HEK293 (cell line): Measurements from ENCODE around the gene CACNG4.

Source experiments
- CTCF ChIA-PET: fragments of 350-600 bp; formaldehyde crosslinking; extraction: SDS; loops from one replicate; lab custom pipeline; 2021; ENCODE audit warnings: antibody characterized with exemption; lab: Yijun Ruan, JAX
- POLR2A ChIA-PET: fragments of 300-600 bp; formaldehyde crosslinking; extraction: SDS; loops from one replicate; lab custom pipeline; 2020; ENCODE audit warnings: antibody characterized with exemption, inconsistent platforms; lab: Yijun Ruan, JAX
- H3K27ac ChIP-seq: fragments of 200-500 bp; sonication (Bioruptor generic); 2 replicates; pipeline ENCODE4 v1.5.1; 2014; ENCODE audit warnings: low read depth, low read length, control low read depth, inconsistent platforms; ENCODE audit errors: extremely low read depth
- H3K36me3 ChIP-seq, 2 experiments: fragments of 200-500 bp in 1 of 2; sonication (Bioruptor generic) in 1 of 2; 1 replicate in 1 of 2; 2 replicates in 1 of 2; pipeline ENCODE4 v1.5.1; 2014 to 2017; ENCODE audit warnings: inconsistent platforms in 2 of 2, low read length in 2 of 2; ENCODE audit not compliant: control insufficient read depth in 2 of 2, insufficient read depth in 1 of 2
- H3K4me1 ChIP-seq: fragments of 200-500 bp; sonication (Bioruptor generic); 2 replicates; pipeline ENCODE4 v1.5.1; 2014; ENCODE audit warnings: mild to moderate bottlenecking, low read length, inconsistent platforms; ENCODE audit not compliant: control insufficient read depth, insufficient read depth
- H3K4me3 ChIP-seq: 2 replicates; pipeline ENCODE4 v1.5.1; 2011; ENCODE audit warnings: low read depth, mild to moderate bottlenecking, control low read depth, low read length, moderate library complexity
- H3K9me3 ChIP-seq: fragments of 200-500 bp; sonication (Bioruptor generic); 2 replicates; pipeline ENCODE4 v1.5.1; 2014; ENCODE audit warnings: low read depth, low read length, inconsistent platforms; ENCODE audit not compliant: control insufficient read depth, insufficient read depth
- GLIS1 ChIP-seq: fragments of 450-650 bp; formaldehyde crosslinking; IDR thresholded peaks from 2 replicates; pipeline ENCODE4 v1.5.1; 2016; ENCODE audit warnings: missing biosample characterization, missing genetic modification characterization
- PRDM2 ChIP-seq: fragments of 450-650 bp; formaldehyde crosslinking; IDR thresholded peaks from 2 replicates; pipeline ENCODE4 v1.5.1; 2016; ENCODE audit warnings: missing biosample characterization, missing genetic modification characterization, borderline replicate concordance
- SALL2 ChIP-seq: fragments of 450-650 bp; formaldehyde crosslinking; IDR thresholded peaks from 2 replicates; pipeline ENCODE4 v1.5.0; 2017; ENCODE audit warnings: missing biosample characterization, mild to moderate bottlenecking, missing genetic modification characterization, borderline replicate concordance
- SP7 ChIP-seq: fragments of 450-650 bp; formaldehyde crosslinking; IDR thresholded peaks from 2 replicates; pipeline ENCODE4 v1.5.1; 2016; ENCODE audit warnings: missing biosample characterization, missing genetic modification characterization
- WT1 ChIP-seq: fragments of 450-650 bp; formaldehyde crosslinking; IDR thresholded peaks from 2 replicates; pipeline ENCODE4 v1.5.1; 2016; ENCODE audit warnings: missing biosample characterization, missing genetic modification characterization
- ZBTB1 ChIP-seq: fragments of 450-650 bp; formaldehyde crosslinking; IDR thresholded peaks from 2 replicates; pipeline ENCODE4 v1.5.1; 2016; ENCODE audit warnings: missing biosample characterization, missing genetic modification characterization
- ZBTB48 ChIP-seq: fragments of 450-650 bp; formaldehyde crosslinking; IDR thresholded peaks from 2 replicates; pipeline ENCODE4 v1.5.1; 2016; ENCODE audit warnings: missing biosample characterization, missing genetic modification characterization
- ZFP37 ChIP-seq: fragments of 450-650 bp; formaldehyde crosslinking; IDR thresholded peaks from 2 replicates; pipeline ENCODE4 v1.5.1; 2016; ENCODE audit warnings: missing biosample characterization, missing genetic modification characterization
- ZIC2 ChIP-seq: fragments of 450-650 bp; formaldehyde crosslinking; IDR thresholded peaks from 2 replicates; pipeline ENCODE4 v1.5.1; 2016; ENCODE audit warnings: missing biosample characterization, missing genetic modification characterization
- ZNF112 ChIP-seq: fragments of 450-650 bp; formaldehyde crosslinking; IDR thresholded peaks from 2 replicates; pipeline ENCODE4 v1.5.0; 2017; ENCODE audit warnings: missing biosample characterization, missing genetic modification characterization
- ZNF121 ChIP-seq: fragments of 450-650 bp; formaldehyde crosslinking; IDR thresholded peaks from 2 replicates; pipeline ENCODE4 v1.5.1; 2016; ENCODE audit warnings: missing biosample characterization, missing genetic modification characterization
- ZNF155 ChIP-seq: fragments of 450-650 bp; formaldehyde crosslinking; IDR thresholded peaks from 2 replicates; pipeline ENCODE4 v1.5.1; 2016; ENCODE audit warnings: missing biosample characterization, missing genetic modification characterization
- ZNF184 ChIP-seq: fragments of 450-650 bp; IDR thresholded peaks from 2 replicates; pipeline ENCODE4 v1.5.1; 2018; ENCODE audit warnings: missing biosample characterization, mild to moderate bottlenecking, missing genetic modification characterization
- ZNF211 ChIP-seq: fragments of 450-650 bp; formaldehyde crosslinking; IDR thresholded peaks from 2 replicates; pipeline ENCODE4 v1.5.1; 2016; ENCODE audit warnings: low read depth, missing biosample characterization, missing genetic modification characterization
- ZNF26 ChIP-seq: fragments of 450-650 bp; formaldehyde crosslinking; IDR thresholded peaks from 2 replicates; pipeline ENCODE4 v1.5.1; 2016; ENCODE audit warnings: missing biosample characterization, missing genetic modification characterization
- ZNF266 ChIP-seq: fragments of 450-650 bp; formaldehyde crosslinking; IDR thresholded peaks from 2 replicates; pipeline ENCODE4 v1.5.1; 2016; ENCODE audit warnings: missing biosample characterization, missing genetic modification characterization, low read depth
- ZNF324 ChIP-seq: fragments of 450-650 bp; formaldehyde crosslinking; IDR thresholded peaks from 2 replicates; pipeline ENCODE4 v1.5.1; 2016; ENCODE audit warnings: missing biosample characterization, missing genetic modification characterization
- ZNF362 ChIP-seq: fragments of 450-650 bp; formaldehyde crosslinking; IDR thresholded peaks from 2 replicates; pipeline ENCODE4 v1.5.1; 2016; ENCODE audit warnings: missing biosample characterization, missing genetic modification characterization
- ZNF366 ChIP-seq: fragments of 450-650 bp; formaldehyde crosslinking; conservative IDR thresholded peaks from 2 replicates; pipeline ENCODE4 v1.5.1; 2016; ENCODE audit warnings: missing biosample characterization, missing genetic modification characterization
- ZNF37A ChIP-seq: fragments of 450-650 bp; IDR thresholded peaks from 2 replicates; pipeline ENCODE4 v1.5.1; 2018; ENCODE audit warnings: missing biosample characterization, missing genetic modification characterization
- ZNF423 ChIP-seq: fragments of 450-650 bp; formaldehyde crosslinking; IDR thresholded peaks from 2 replicates; pipeline ENCODE4 v1.5.1; 2016; ENCODE audit warnings: missing biosample characterization, missing genetic modification characterization
- ZNF501 ChIP-seq: fragments of 450-650 bp; formaldehyde crosslinking; IDR thresholded peaks from 2 replicates; pipeline ENCODE4 v1.5.1; 2016; ENCODE audit warnings: missing biosample characterization, missing genetic modification characterization
- ZNF626 ChIP-seq: fragments of 450-650 bp; sonication (Bioruptor Pico); formaldehyde crosslinking; IDR thresholded peaks from 2 replicates; pipeline ENCODE4 v1.5.1; 2018; ENCODE audit warnings: missing biosample characterization, missing genetic modification characterization, inconsistent platforms
- ZNF660 ChIP-seq: fragments of 450-650 bp; IDR thresholded peaks from 2 replicates; pipeline ENCODE4 v1.5.1; 2018; ENCODE audit warnings: missing biosample characterization, mild to moderate bottlenecking, missing genetic modification characterization
- ZNF776 ChIP-seq: fragments of 450-650 bp; formaldehyde crosslinking; IDR thresholded peaks from 2 replicates; pipeline ENCODE4 v1.5.0; 2017; ENCODE audit warnings: missing biosample characterization, missing genetic modification characterization, borderline replicate concordance
- ZNF777 ChIP-seq: fragments of 450-650 bp; formaldehyde crosslinking; IDR thresholded peaks from 2 replicates; pipeline ENCODE4 v1.5.1; 2017; ENCODE audit warnings: missing biosample characterization, missing genetic modification characterization, borderline replicate concordance
- ZNF830 ChIP-seq: fragments of 450-650 bp; IDR thresholded peaks from 2 replicates; pipeline ENCODE4 v1.5.0; 2018; ENCODE audit warnings: missing biosample characterization, missing genetic modification characterization, low read depth, mild to moderate bottlenecking, moderate library complexity
- ZNF837 ChIP-seq: fragments of 450-650 bp; formaldehyde crosslinking; IDR thresholded peaks from 2 replicates; pipeline ENCODE4 v1.5.1; 2016; ENCODE audit warnings: missing biosample characterization, missing genetic modification characterization

CACNG4 gene

GRCh38 chr17:66968916-66969315 is 4.4 kb downstream of the CACNG4 start (continued):
- TF ChIP-seq SALL2 (tag by site-specific recombination) (no peak), ZNF155 (tag by site-specific recombination) (no peak), ZNF37A (tag by site-specific recombination) (no peak), ZNF423 (no peak), ZNF324 (tag by site-specific recombination) (no peak)

- Histone ChIP-seq H3K9me3 (no peaks in the 10 kb centered on the region), H3K4me3 (no peak overlapping the region), H3K4me1 (no peaks in the 10 kb centered on the region), H3K27ac (no peak overlapping the region), H3K36me3 (no peaks in the 10 kb centered on the region)
- TF ChIP-seq ZNF501 (tag by site-specific recombination) (no peak), ZNF660 (no peak), PRDM2 (no peak), ZBTB1 (tag by site-specific recombination) (no peak), ZNF26 (tag by site-specific recombination) (no peak), ZFP37 (tag by site-specific recombination) (no peak)
- CTCF ChIA-PET, result interaction anchor here (0.5 kb wide), 1 partner anchor 370 kb away, joined by 3 read pairs; no protein-coding TSS in a partner anchor
- POLR2A ChIA-PET, result no interaction called here
Measured at GRCh38 chr17:66970140-66970539, 5.6 kb downstream of the CACNG4 start.

GRCh38 chr17:66970797-66971196 is 6.3 kb downstream of the CACNG4 start:
- Histone ChIP-seq H3K9me3 (no peaks in the 10 kb centered on the region), H3K4me1 (no peaks in the 10 kb centered on the region), H3K27ac (no peak overlapping the region), H3K36me3 (no peaks in the 10 kb centered on the region), H3K4me3 (no peak overlapping the region)
- ChIA-PET POLR2A (no interaction called here), CTCF (interaction anchor here (0.5 kb wide), 1 partner anchor 369 kb away, joined by 3 read pairs; no protein-coding TSS in a partner anchor)
- TF ChIP-seq ZIC2 (tag by site-specific recombination), result no peak
- no peak for TF ChIP-seq ZNF777 (tag by site-specific recombination)
- TF ChIP-seq SP7 (tag by site-specific recombination), result no peak
- TF ChIP-seq ZNF776 (tag by site-specific recombination), result no peak
- no peak for TF ChIP-seq ZNF121 (tag by site-specific recombination)
- no peak for TF ChIP-seq ZNF112 (tag by site-specific recombination)
- no peak for TF ChIP-seq ZNF366 (tag by site-specific recombination)
- TF ChIP-seq GLIS1 (tag by site-specific recombination), result no peak
- no peak for TF ChIP-seq ZNF266 (tag by site-specific recombination)
- TF ChIP-seq ZBTB48 (tag by site-specific recombination), result no peak
- TF ChIP-seq ZNF830 (tag by site-specific recombination), result no peak
- no peak for TF ChIP-seq ZNF184 (tag by site-specific recombination)
- TF ChIP-seq ZNF837 (tag by site-specific recombination), result no peak
- TF ChIP-seq ZNF626 (tag by site-specific recombination), result no peak
- no peak for TF ChIP-seq ZNF362 (tag by site-specific recombination)
- TF ChIP-seq WT1 (tag by site-specific recombination), result no peak
- TF ChIP-seq ZNF211, result no peak
